HL-60 (cell line): Measurements from ENCODE around the gene SLC39A5.

Source experiments
- DNase-seq, 2 experiments: peaks; one replicate each; pipeline ENCODE4 v3.0.0-alpha.2; 2010 to 2020; ENCODE audit warnings: low read depth in 1 of 2, low spot score in 1 of 2
- H3K27ac ChIP-seq: fragments of 250-450 bp; sonication (Bioruptor Pico); replicated peaks from 2 replicates; pipeline ENCODE4 v1.5.1; 2020; ENCODE audit warnings: mild to moderate bottlenecking, moderate library complexity
- H3K27me3 ChIP-seq: fragments of 250-450 bp; sonication (Bioruptor Pico); 2 replicates; pipeline ENCODE4 v1.5.1; 2021; ENCODE audit warnings: mild to moderate bottlenecking, moderate library complexity; ENCODE audit not compliant: insufficient read depth, poor library complexity, severe bottlenecking
- H3K4me3 ChIP-seq: replicated peaks from 2 replicates; pipeline ENCODE4 v1.5.1; 2011; ENCODE audit warnings: mild to moderate bottlenecking, control low read depth, low read length; ENCODE audit not compliant: insufficient read depth
- GABPA ChIP-seq: IDR thresholded peaks from 2 replicates; pipeline ENCODE4 v1.6.1; 2012; ENCODE audit warnings: low read depth
- POLR2AphosphoS5 ChIP-seq: IDR thresholded peaks from 2 replicates; pipeline ENCODE4 v1.6.1; 2012; ENCODE audit warnings: low read depth
- SPI1 ChIP-seq: IDR thresholded peaks from 2 replicates; pipeline ENCODE4 v1.6.1; 2012; ENCODE audit warnings: low read depth, mild to moderate bottlenecking, borderline replicate concordance
- TF ChIP-seq, protein P1 (sequence below): IDR thresholded peaks from one replicate; pipeline ENCODE4 v1.5.1; 2011; ENCODE audit warnings: low read length, control low read depth, inconsistent platforms; ENCODE audit not compliant: insufficient read depth
- TF ChIP-seq, protein P2 (sequence below): IDR thresholded peaks from 2 replicates; pipeline ENCODE4 v1.6.1; 2012; ENCODE audit warnings: low read depth; ENCODE audit not compliant: insufficient replicate concordance

Gene SLC39A5

DNA sequence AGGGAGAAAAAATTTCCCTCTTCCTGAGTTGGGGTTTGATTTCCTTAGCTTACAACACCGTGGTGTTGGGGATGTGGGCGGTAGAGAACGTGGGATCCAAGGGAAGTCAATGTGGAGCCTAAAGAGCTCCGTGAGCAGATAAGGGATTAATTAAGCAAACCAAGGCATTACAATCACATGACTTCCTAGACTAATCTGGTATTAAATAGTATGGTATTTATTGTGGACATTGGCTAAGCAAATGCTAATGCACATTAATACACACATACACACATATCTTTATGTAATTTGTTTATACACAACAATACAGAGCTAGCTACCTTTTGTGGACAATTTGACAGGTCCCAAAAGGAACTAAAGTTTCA, 7.3 kb upstream of the SLC39A5 start:
- TF ChIP-seq, protein P1, sequence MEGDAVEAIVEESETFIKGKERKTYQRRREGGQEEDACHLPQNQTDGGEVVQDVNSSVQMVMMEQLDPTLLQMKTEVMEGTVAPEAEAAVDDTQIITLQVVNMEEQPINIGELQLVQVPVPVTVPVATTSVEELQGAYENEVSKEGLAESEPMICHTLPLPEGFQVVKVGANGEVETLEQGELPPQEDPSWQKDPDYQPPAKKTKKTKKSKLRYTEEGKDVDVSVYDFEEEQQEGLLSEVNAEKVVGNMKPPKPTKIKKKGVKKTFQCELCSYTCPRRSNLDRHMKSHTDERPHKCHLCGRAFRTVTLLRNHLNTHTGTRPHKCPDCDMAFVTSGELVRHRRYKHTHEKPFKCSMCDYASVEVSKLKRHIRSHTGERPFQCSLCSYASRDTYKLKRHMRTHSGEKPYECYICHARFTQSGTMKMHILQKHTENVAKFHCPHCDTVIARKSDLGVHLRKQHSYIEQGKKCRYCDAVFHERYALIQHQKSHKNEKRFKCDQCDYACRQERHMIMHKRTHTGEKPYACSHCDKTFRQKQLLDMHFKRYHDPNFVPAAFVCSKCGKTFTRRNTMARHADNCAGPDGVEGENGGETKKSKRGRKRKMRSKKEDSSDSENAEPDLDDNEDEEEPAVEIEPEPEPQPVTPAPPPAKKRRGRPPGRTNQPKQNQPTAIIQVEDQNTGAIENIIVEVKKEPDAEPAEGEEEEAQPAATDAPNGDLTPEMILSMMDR: no peak
- TF ChIP-seq POLR2AphosphoS5 (no peak), SPI1 (no peak), GABPA (no peak)
- TF ChIP-seq, protein P2, sequence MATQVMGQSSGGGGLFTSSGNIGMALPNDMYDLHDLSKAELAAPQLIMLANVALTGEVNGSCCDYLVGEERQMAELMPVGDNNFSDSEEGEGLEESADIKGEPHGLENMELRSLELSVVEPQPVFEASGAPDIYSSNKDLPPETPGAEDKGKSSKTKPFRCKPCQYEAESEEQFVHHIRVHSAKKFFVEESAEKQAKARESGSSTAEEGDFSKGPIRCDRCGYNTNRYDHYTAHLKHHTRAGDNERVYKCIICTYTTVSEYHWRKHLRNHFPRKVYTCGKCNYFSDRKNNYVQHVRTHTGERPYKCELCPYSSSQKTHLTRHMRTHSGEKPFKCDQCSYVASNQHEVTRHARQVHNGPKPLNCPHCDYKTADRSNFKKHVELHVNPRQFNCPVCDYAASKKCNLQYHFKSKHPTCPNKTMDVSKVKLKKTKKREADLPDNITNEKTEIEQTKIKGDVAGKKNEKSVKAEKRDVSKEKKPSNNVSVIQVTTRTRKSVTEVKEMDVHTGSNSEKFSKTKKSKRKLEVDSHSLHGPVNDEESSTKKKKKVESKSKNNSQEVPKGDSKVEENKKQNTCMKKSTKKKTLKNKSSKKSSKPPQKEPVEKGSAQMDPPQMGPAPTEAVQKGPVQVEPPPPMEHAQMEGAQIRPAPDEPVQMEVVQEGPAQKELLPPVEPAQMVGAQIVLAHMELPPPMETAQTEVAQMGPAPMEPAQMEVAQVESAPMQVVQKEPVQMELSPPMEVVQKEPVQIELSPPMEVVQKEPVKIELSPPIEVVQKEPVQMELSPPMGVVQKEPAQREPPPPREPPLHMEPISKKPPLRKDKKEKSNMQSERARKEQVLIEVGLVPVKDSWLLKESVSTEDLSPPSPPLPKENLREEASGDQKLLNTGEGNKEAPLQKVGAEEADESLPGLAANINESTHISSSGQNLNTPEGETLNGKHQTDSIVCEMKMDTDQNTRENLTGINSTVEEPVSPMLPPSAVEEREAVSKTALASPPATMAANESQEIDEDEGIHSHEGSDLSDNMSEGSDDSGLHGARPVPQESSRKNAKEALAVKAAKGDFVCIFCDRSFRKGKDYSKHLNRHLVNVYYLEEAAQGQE: no peak
- Histone ChIP-seq H3K27ac (peak overlapping the region; percentile 92), H3K4me3 (peak overlapping the region; percentile 94), H3K27me3 (no peaks in the 10 kb centered on the region)
- DNase-seq: no peak

DNA sequence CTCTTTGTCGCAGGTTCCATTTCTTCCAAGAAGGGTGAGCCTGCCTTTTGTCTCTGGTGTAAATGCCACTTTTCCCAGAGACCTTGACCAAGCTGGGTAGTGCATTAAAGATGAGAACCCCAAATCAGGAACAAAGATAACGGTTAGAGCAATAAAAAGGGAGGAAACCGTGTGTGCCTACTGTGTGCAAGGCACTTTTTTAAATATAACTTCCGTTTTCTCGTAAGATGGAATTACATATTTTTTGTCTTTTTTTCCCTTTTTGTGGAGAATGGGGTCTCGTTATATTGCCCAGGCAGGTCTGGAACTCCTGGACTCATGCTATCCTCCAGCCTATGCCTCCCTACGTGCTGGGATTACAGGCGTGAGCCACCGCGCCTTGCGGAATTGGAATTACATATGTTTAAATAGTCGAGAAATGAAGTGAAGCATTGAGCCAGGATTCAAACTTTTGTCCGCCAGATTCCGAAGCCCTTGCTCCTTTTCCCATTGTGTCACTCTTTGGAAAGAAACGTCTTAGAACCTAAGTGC, 6.2 kb upstream of the SLC39A5 start:
- TF ChIP-seq SPI1 (no peak), GABPA (no peak), POLR2AphosphoS5 (no peak)
- TF ChIP-seq, protein P2: no peak
- TF ChIP-seq, protein P1: no peak
- DNase-seq: no peak
- Histone ChIP-seq H3K4me3 (peak overlapping the region; percentile 29), H3K27ac (peak overlapping the region; percentile 92), H3K27me3 (no peaks in the 10 kb centered on the region)

DNA sequence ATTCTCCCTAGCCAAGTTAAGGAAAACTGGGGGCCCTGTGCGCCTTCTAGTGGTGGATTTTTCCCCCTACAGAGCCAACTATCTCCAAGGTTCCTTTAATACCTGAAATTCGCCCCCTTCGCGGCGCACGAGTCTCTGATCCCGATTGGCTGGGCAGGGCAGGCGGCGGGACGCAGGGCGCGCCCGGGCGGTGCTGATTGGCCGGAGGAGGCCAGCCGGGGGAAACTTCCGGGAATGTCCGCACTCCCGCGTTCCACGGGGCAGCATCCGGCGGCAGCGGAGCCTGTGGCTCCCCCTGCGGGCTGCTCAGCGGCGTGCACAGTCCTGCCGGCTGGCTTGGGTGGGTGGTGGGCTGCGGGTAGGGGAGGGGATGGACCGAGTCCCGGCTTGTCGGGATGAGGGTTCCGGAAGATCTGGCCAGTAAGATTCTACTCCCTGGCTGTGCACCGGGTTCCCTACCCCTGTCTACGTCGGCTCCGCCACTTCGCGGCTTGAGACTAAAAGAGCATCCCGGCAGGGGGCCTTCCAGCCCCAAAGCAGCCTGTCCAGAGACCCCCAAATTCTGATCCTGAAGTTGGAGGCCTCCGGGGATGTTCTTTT, 5.6 kb upstream of the SLC39A5 start, which contains the start of gene NABP2:
NABP2 (plus strand) TSS at position 241 of the 600 bp plus-strand sequence. CDS start 515 bp downstream, outside the sequence.
- no peak; the same call in 1 of the 2 replicates for TF ChIP-seq SPI1
- TF ChIP-seq, protein P2: peak; percentile 16
- TF ChIP-seq, protein P1: peak; percentile 29
- TF ChIP-seq POLR2AphosphoS5: peak; percentile 12; the same call in 1 of the 2 replicates
- TF ChIP-seq GABPA: peak; percentile 78

More for the DNA sequence above, 5.6 kb upstream of the SLC39A5 start, which contains the start of gene NABP2:
- peak within 1 kb of the TSS; percentile 92 for H3K27ac ChIP-seq
- no peaks in the 10 kb centered on the region for H3K27me3 ChIP-seq
- peak within 1 kb of the TSS; percentile 78 for H3K4me3 ChIP-seq
- peak; percentile 92 to 99 for DNase-seq
